Measurements from ENCODE around the gene COPG1. TPM values are rescaled to one million over a fixed set of nuclear protein-coding genes. Genes with fewer than 3 reads are reported as not detected.
A peak's percentile ranks its signal among the peaks of the same experiment; 100 is the strongest.

The COPG1 gene
- total and polyA plus RNA-seq, 4 experiments from 2014 or later: 67.4 to 147 (median 129) TPM

DNA sequence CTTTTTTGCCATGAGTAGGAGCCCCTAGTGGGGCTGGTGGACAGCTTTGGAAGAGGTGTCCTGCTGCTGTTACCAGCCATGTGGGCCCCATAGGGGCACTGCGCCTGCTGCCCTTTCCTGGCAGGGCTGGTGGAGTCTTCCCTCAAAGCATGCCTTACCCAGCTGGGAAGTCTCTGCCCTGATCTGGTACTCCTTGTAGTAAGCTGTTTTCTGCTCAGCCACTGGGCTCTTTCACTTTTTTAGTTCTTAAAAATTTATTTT, 55.5 kb downstream of the COPG1 start:
- no peaks in the 10 kb centered on the region for H3K27me3 Mint-ChIP-seq
- no peaks in the 10 kb centered on the region for H3K27me3 ChIP-seq (ENCODE audit: insufficient read depth, low read length)
- no peak overlapping the region for H3K4me3 Mint-ChIP-seq
- no peak for DNase-seq
- no peak overlapping the region for H3K4me3 ChIP-seq (ENCODE audit: low read length in 2 of 2)
- intact Hi-C loops (cut with micrococcal nuclease): no loop called here
- H3K9me3 Mint-ChIP-seq: no peaks in the 10 kb centered on the region
- H3K36me3 Mint-ChIP-seq: peaks cover 25 to 54% of the 10 kb centered on the region in 2 donors
- peaks cover 37% of the 10 kb centered on the region for H3K36me3 ChIP-seq (ENCODE audit: insufficient read depth, low read length)
- H3K27ac Mint-ChIP-seq: peak overlapping the region in 2 of 7 donors; percentile 62 to 69
- peaks cover 14 to 24% (median 15%) of the 10 kb centered on the region in 4 donors for H3K4me1 Mint-ChIP-seq
- CTCF ChIA-PET (ENCODE audit: partially characterized antibody): interaction anchor here (1.0 to 1.9 kb wide), 2 partner anchors 11 to 26 kb away, joined by 3 to 10 read pairs; partner anchors contain the start of gene HMCES
- no peaks in the 10 kb centered on the region for H3K9me3 ChIP-seq (ENCODE audit: control insufficient read depth in 1 of 2, low read length in 2 of 2)
- POLR2A ChIA-PET (ENCODE audit: partially characterized antibody): interaction anchor here (8.0 kb wide), 1 partner anchor 10 kb away, joined by 83 read pairs; a partner anchor contains a TSS
- H3K4me1 ChIP-seq (ENCODE audit: insufficient read depth, low read length): peaks cover 3% of the 10 kb centered on the region
- H3K27ac ChIP-seq (ENCODE audit: low read depth, low read length): no peak overlapping the region

DNA sequence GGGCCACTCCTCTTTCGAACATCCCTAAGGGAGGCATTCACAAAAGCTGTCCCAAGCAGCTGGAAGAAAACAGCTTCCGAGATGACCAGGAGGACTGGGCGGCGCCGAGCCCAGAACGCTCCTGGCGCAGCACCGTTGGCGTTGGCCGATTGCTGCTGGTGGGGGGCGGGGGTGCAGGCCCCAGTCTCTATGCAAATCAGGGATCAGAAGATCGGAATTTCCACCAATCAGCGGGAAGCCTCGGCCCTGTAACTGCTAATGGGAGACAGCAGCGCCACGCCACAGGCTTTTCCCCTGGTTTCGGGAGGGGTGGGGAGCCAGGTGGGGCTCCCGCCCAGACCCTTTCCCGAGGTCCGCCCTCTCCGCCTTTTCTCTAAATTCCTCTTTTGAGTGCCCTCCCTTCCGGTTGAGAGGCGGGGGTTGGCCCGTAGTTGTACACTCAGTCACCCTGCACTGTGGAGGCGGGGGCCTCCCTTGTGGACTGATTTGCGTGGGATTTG, 56.2 kb downstream of the COPG1 start:
- Histone ChIP-seq H3K4me3 (ENCODE audit: low read length in 2 of 2) (no peak overlapping the region), H3K4me1 (ENCODE audit: insufficient read depth, low read length) (peaks cover 3% of the 10 kb centered on the region), H3K9me3 (ENCODE audit: control insufficient read depth in 1 of 2, low read length in 2 of 2) (no peaks in the 10 kb centered on the region), H3K36me3 (ENCODE audit: insufficient read depth, low read length) (peaks cover 32% of the 10 kb centered on the region), H3K27me3 (ENCODE audit: insufficient read depth, low read length) (no peaks in the 10 kb centered on the region), H3K27ac (ENCODE audit: low read depth, low read length) (peak overlapping the region; percentile 6)
- no peak for DNase-seq
- H3K4me3 Mint-ChIP-seq: peak overlapping the region in 2 of 8 donors; percentile 25 to 29
- H3K27me3 Mint-ChIP-seq: no peaks in the 10 kb centered on the region
- ChIA-PET CTCF (ENCODE audit: partially characterized antibody) (interaction anchor here (1.9 kb wide), 1 partner anchor 11 kb away, joined by 10 read pairs; a partner anchor contains a TSS), POLR2A (ENCODE audit: partially characterized antibody) (interaction anchor here (8.0 kb wide), 1 partner anchor 9 kb away, joined by 83 read pairs; a partner anchor contains a TSS)
- peaks cover 23 to 51% of the 10 kb centered on the region in 2 donors for H3K36me3 Mint-ChIP-seq
- H3K4me1 Mint-ChIP-seq: peaks cover 14 to 24% (median 15%) of the 10 kb centered on the region in 4 donors
- H3K9me3 Mint-ChIP-seq: no peaks in the 10 kb centered on the region
- intact Hi-C loops (cut with micrococcal nuclease): no loop called here
- peak overlapping the region; percentile 19 to 87 (median 65) for H3K27ac Mint-ChIP-seq

DNA sequence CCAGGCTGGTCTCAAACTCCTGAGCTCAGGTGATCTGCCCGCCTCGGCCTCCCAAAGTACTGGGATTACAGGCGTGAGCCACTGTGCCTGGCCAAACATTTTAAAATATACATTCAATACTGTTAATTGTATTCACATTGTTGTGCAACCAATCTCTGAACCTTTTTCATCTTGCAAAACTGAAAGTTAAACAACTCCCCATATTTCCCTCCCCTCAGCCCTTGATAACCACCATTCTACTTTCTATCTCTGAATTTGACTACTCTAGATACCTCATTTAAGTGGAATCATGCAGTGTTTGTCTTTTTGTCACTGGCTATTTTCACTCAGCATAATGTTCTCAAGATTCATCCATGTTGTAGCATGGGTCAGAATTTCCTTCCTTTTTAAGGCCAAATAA, 59.2 kb downstream of the COPG1 start:
- POLR2A ChIA-PET (ENCODE audit: partially characterized antibody): interaction anchor here (8.0 kb wide), 1 partner anchor 6 kb away, joined by 83 read pairs; a partner anchor contains a TSS
- no peaks in the 10 kb centered on the region for H3K9me3 ChIP-seq (ENCODE audit: control insufficient read depth in 1 of 2, low read length in 2 of 2)

DNA sequence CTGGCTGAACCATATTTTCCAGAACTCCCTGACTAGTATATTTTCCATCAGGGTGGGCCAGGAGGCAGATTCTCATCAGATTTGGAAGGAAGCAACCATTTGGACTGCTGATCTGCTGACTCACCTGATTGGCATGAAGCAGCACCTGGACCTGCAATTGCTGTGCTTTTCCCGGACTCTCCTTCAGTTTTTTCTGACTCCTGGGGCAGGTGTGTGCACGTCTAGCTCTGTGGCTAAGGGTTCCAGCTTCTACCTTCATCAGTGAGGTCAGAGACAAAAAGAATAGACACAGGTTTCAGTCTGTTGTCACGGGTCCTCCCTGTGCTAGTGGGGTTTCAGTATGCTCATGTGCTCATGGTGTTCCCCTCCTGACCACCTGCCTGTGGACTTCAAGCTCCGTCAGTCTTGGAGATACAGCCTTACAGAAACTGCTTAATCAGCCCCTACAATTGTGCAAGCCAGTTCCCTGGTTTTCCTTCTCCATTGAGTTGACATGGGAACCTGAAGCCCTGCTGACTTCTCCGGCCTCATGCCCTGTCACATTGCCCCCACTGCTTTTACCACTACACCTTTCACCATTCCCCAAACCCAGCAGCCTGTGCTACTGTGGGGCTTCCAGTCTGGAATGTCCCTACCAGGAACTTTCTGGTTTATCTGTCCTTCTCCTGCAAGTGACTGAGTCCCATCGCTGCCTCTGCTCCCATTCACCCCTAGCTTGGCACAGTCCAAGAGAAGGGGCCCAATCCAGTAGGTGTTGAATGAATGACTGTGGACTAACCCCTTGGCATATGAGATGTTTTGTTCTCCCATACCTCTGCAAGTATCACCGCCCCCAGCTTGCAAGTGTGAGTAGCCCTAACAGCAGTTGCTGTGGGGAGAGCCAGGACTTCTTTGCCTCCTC, 61.0 kb downstream of the COPG1 start:
- ChIA-PET POLR2A (ENCODE audit: partially characterized antibody) (interaction anchor here (1.2 to 9.8 kb wide), 4 partner anchors 10 to 63 kb away, joined by 3 to 315 read pairs (median 49); partner anchors contain the start of genes COPG1 and HMCES), CTCF (ENCODE audit: partially characterized antibody) (interaction anchor here (1.3 kb wide), 1 partner anchor 13 kb away, joined by 4 read pairs; no protein-coding TSS in a partner anchor)
- H3K4me3 ChIP-seq (ENCODE audit: low read length in 2 of 2): no peak overlapping the region
- no peak overlapping the region for H3K27ac ChIP-seq (ENCODE audit: low read depth, low read length)
- Mint-ChIP-seq H3K27ac (peak overlapping the region; percentile 2 to 83 (median 61)), H3K4me3 (no peak overlapping the region), H3K4me1 (peaks cover 18 to 41% (median 27%) of the 10 kb centered on the region in 4 donors), H3K36me3 (peaks cover 0 to 12% of the 10 kb centered on the region in 2 donors), H3K9me3 (no peaks in the 10 kb centered on the region), H3K27me3 (no peaks in the 10 kb centered on the region)
- peaks cover 29% of the 10 kb centered on the region for H3K4me1 ChIP-seq (ENCODE audit: insufficient read depth, low read length)
- no peaks in the 10 kb centered on the region for H3K9me3 ChIP-seq (ENCODE audit: control insufficient read depth in 1 of 2, low read length in 2 of 2)
- H3K27me3 ChIP-seq (ENCODE audit: insufficient read depth, low read length): no peaks in the 10 kb centered on the region
- intact Hi-C loops (cut with micrococcal nuclease): no loop called here
- DNase-seq: no peak
- H3K36me3 ChIP-seq (ENCODE audit: insufficient read depth, low read length): peaks cover 1% of the 10 kb centered on the region

More for the DNA sequence above, 59.2 kb downstream of the COPG1 start:
- Mint-ChIP-seq H3K4me1 (peaks cover 18 to 39% (median 31%) of the 10 kb centered on the region in 4 donors), H3K9me3 (no peaks in the 10 kb centered on the region), H3K27ac (peak overlapping the region in 5 of 7 donors; percentile 0 to 36 (median 4)), H3K36me3 (peaks cover 10 to 28% of the 10 kb centered on the region in 2 donors), H3K4me3 (no peak overlapping the region), H3K27me3 (no peaks in the 10 kb centered on the region)
- no peak for DNase-seq
- H3K4me1 ChIP-seq (ENCODE audit: insufficient read depth, low read length): peaks cover 22% of the 10 kb centered on the region
- H3K27ac ChIP-seq (ENCODE audit: low read depth, low read length): no peak overlapping the region
- no peaks in the 10 kb centered on the region for H3K27me3 ChIP-seq (ENCODE audit: insufficient read depth, low read length)
- intact Hi-C loops (cut with micrococcal nuclease): no loop called here
- no peak overlapping the region for H3K4me3 ChIP-seq (ENCODE audit: low read length in 2 of 2)
- CTCF ChIA-PET (ENCODE audit: partially characterized antibody): interaction anchor here (0.7 kb wide), 1 partner anchor 265 kb away, joined by 3 read pairs; no protein-coding TSS in a partner anchor
- peaks cover 15% of the 10 kb centered on the region for H3K36me3 ChIP-seq (ENCODE audit: insufficient read depth, low read length)

DNA sequence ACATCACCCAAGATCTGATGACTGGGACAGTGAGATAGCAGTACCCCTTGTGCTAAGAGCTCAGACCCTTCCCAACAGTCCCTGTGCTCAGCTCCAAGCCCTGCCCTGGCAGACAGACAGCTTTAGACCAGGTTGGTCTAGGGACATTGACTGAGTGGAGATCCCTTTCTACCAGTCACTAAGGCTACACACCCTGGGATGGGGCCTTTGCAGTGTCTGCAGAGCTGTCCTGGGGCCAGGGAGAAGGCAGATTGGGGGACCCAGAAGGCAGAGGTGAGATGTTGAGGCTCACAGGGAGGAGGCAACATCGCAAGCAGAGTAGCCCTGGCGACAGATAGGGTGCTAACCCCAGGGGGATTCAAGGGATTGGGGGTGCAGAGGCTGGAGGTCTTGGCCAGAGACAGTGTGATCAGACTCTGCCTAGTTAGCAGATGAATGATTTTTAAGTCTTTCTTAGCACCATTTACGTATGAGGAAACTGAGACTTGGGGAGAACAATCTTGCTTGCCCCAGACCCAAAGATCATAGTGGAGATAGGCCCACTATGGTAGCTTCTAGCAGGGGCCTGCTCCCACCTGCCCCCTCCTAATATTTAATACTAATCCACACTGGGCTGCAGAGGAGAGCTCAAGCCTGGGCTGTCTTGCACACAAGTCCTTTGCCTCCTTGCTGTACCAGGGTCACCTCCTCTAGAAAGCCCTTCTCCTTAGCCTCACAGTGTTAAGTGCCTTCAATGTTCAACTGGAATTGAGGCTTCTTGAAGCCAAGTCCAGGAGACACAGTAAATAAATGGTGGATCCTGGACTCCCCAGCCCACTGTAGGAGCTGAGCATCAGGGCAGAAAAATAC, 61.9 kb downstream of the COPG1 start:
- CTCF ChIA-PET (ENCODE audit: partially characterized antibody): interaction anchor here (0.8 to 1.3 kb wide), 3 partner anchors 9 to 341 kb away, joined by 3 to 4 read pairs (median 3); no protein-coding TSS in a partner anchor
- no peak overlapping the region for H3K4me3 ChIP-seq (ENCODE audit: low read length in 2 of 2)
- H3K4me3 Mint-ChIP-seq: peak overlapping the region in 2 of 8 donors; percentile 39 to 55
- H3K36me3 Mint-ChIP-seq: peaks cover 0 to 9% of the 10 kb centered on the region in 2 donors
- H3K9me3 Mint-ChIP-seq: peaks cover 0 to 2% (median 0%) of the 10 kb centered on the region in 8 donors
- POLR2A ChIA-PET (ENCODE audit: partially characterized antibody): interaction anchor here (1.2 to 9.8 kb wide), 7 partner anchors 6 to 636 kb away, joined by 3 to 315 read pairs (median 8); partner anchors contain the start of genes COPG1 and HMCES
- no peaks in the 10 kb centered on the region for H3K27me3 ChIP-seq (ENCODE audit: insufficient read depth, low read length)
- H3K9me3 ChIP-seq (ENCODE audit: control insufficient read depth in 1 of 2, low read length in 2 of 2): no peaks in the 10 kb centered on the region
- H3K27ac Mint-ChIP-seq: peak overlapping the region; percentile 53 to 83 (median 70)
- H3K27me3 Mint-ChIP-seq: no peaks in the 10 kb centered on the region
- no peaks in the 10 kb centered on the region for H3K36me3 ChIP-seq (ENCODE audit: insufficient read depth, low read length)
- H3K4me1 Mint-ChIP-seq: peaks cover 16 to 41% (median 25%) of the 10 kb centered on the region in 4 donors
- intact Hi-C loops (cut with micrococcal nuclease): no loop called here
- no peak for DNase-seq
- H3K4me1 ChIP-seq (ENCODE audit: insufficient read depth, low read length): peaks cover 29% of the 10 kb centered on the region
- H3K27ac ChIP-seq (ENCODE audit: low read depth, low read length): no peak overlapping the region

DNA sequence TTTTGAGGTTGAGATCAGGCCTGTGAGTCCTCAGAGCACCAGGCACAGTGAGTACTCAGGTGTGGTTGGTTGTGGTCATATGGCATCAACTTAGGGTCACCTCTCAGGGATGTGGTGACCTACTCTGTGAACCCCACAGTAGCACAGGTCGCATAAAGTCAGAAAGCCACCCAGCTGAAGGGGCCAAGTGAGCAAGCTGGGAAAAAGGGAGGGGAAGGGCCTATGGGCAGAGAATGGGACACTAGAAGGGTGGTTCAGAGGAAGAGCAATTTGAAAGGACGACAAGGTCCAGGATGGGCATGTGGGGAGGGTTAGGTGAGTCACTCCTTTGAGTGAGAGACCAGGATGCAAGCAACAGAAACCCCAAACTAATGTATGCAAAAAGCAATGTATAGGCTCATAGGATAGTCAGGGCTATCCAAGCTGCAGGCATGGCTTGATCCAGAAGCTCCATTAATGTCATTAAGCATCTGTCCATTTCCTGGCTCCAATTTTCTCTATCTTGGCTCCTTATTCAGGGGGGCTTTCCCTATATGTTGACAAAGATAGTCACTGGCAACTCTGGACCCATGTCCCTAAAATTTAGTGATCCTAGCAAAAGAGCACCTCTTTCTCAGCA, 62.7 kb downstream of the COPG1 start:
- CTCF ChIA-PET (ENCODE audit: partially characterized antibody): interaction anchor here (0.9 to 1.1 kb wide), 3 partner anchors 16 to 342 kb away, joined by 3 read pairs; no protein-coding TSS in a partner anchor

More for the DNA sequence above, 62.7 kb downstream of the COPG1 start:
- Mint-ChIP-seq H3K36me3 (peaks cover 0 to 4% of the 10 kb centered on the region in 2 donors), H3K9me3 (peaks cover 0 to 2% (median 0%) of the 10 kb centered on the region in 8 donors), H3K4me3 (peak overlapping the region in 1 of 8 donors; percentile 88), H3K27me3 (no peaks in the 10 kb centered on the region), H3K27ac (peak overlapping the region; percentile 10 to 93 (median 87)), H3K4me1 (peaks cover 16 to 41% (median 23%) of the 10 kb centered on the region in 4 donors)
- peaks cover 34% of the 10 kb centered on the region for H3K4me1 ChIP-seq (ENCODE audit: insufficient read depth, low read length)
- intact Hi-C loops (cut with micrococcal nuclease): no loop called here
- no peaks in the 10 kb centered on the region for H3K27me3 ChIP-seq (ENCODE audit: insufficient read depth, low read length)
- no peaks in the 10 kb centered on the region for H3K9me3 ChIP-seq (ENCODE audit: control insufficient read depth in 1 of 2, low read length in 2 of 2)
- no peaks in the 10 kb centered on the region for H3K36me3 ChIP-seq (ENCODE audit: insufficient read depth, low read length)
- H3K4me3 ChIP-seq (ENCODE audit: low read length in 2 of 2): no peak overlapping the region
- POLR2A ChIA-PET (ENCODE audit: partially characterized antibody): interaction anchor here (0.8 to 9.8 kb wide), 11 partner anchors 7 to 637 kb away, joined by 3 to 315 read pairs (median 5); partner anchors contain the start of genes COPG1 and HMCES
- DNase-seq: peak in 2 of 5 donors; percentile 8 to 15
- H3K27ac ChIP-seq (ENCODE audit: low read depth, low read length): no peak overlapping the region
